ENCODE data around the gene ASGR2.

DNA sequence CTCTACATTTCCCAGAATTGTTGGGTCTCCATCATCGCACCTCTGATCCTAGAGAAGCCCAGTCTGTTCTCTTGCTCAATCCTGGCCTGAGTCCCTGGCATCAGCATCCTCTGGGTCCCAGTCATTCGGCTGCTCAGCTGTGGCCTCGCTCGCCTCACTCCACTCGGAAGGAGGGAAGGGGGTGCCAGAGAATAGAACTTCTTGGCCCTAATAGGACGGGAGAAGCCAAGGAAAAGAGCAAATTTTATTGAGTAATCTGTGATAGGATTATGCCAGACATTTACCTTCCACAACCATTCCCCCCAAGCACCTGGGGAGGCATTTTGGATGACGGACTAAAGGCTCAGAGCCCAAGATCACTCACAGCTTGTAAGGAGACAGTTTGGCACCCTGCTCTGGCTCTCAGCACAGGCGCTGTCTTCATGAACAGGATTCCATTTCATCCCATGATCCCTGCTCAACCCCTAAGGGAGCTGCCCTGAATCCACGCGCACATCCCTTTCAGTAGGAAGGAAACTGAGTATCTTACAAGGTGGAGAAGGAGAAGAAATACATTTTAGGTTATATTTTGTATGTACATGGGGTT, 34.1 kb downstream of the ASGR2 start:
- TF ChIP-seq CTCF (IDR thresholded peaks at IDR 0.05) (no peak), POLR2A (IDR thresholded peaks at IDR 0.05) (no peak)

All from thyroid gland (tissue), 4 donors.